Upper lobe of right lung (tissue), 1 donor: ENCODE measurements around the gene PDE6C. TPM values are rescaled to one million over a fixed set of nuclear protein-coding genes. Genes with fewer than 3 reads are reported as not detected.

Experiments used
- ATAC-seq: fragments of 200-7000 bp; cut with Tn5 transposase; one replicate; pipeline ENCODE4 v1.9.1; 2020; ENCODE audit warnings: mild to moderate bottlenecking, moderate library complexity
- DNase-seq: peaks from one replicate; pipeline ENCODE4 v3.0.0-alpha.2; 2020
- H3K27ac ChIP-seq: fragments of 200-600 bp; one replicate; pipeline ENCODE4 v1.8.0; 2022
- H3K27me3 ChIP-seq: fragments of 200-600 bp; one replicate; pipeline ENCODE4 v1.8.0; 2022; ENCODE audit warnings: mild to moderate bottlenecking
- H3K36me3 ChIP-seq: fragments of 200-600 bp; one replicate; pipeline ENCODE4 v1.8.0; 2022
- H3K4me1 ChIP-seq: fragments of 200-600 bp; one replicate; pipeline ENCODE4 v1.8.0; 2022
- H3K4me3 ChIP-seq: fragments of 200-600 bp; one replicate; pipeline ENCODE4 v1.8.0; 2022; ENCODE audit warnings: mild to moderate bottlenecking
- H3K9me3 ChIP-seq: fragments of 200-600 bp; one replicate; pipeline ENCODE4 v1.8.0; 2022
- intact Hi-C: fragments of 100-400 bp; cut with DNase I; formaldehyde crosslinking; loops from one replicate; pipeline ENCODE4 v1.11.0; 2022
- total RNA-seq: library from RNA; stranded (reverse); fragmentation: NEBNext Ultra II Directional; extraction: Animal tissue kit (Norgen Biotek cat#: 25700); gene quantifications from one replicate; pipeline ENCODE4 v1.2.1, GENCODE V29; 2021
- TF ChIP-seq, protein P1 (sequence below): fragments of 200-600 bp; IDR thresholded peaks from one replicate; pipeline ENCODE4 v1.8.0; 2022; ENCODE audit warnings: antibody characterized with exemption
- donor health status: DM: no; HTN: yes; CAD: no; lungs with severe emphysema.

PDE6C gene
- total RNA-seq, 1 donor from 2014 or later = not detected

- TF ChIP-seq, protein P1, sequence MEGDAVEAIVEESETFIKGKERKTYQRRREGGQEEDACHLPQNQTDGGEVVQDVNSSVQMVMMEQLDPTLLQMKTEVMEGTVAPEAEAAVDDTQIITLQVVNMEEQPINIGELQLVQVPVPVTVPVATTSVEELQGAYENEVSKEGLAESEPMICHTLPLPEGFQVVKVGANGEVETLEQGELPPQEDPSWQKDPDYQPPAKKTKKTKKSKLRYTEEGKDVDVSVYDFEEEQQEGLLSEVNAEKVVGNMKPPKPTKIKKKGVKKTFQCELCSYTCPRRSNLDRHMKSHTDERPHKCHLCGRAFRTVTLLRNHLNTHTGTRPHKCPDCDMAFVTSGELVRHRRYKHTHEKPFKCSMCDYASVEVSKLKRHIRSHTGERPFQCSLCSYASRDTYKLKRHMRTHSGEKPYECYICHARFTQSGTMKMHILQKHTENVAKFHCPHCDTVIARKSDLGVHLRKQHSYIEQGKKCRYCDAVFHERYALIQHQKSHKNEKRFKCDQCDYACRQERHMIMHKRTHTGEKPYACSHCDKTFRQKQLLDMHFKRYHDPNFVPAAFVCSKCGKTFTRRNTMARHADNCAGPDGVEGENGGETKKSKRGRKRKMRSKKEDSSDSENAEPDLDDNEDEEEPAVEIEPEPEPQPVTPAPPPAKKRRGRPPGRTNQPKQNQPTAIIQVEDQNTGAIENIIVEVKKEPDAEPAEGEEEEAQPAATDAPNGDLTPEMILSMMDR = no peak
- DNase-seq (no peak), ATAC-seq (no peak)
- no peaks in the 10 kb centered on the region for H3K9me3 ChIP-seq
- no peaks in the 10 kb centered on the region for H3K27me3 ChIP-seq
- H3K4me1 ChIP-seq = no peaks in the 10 kb centered on the region
- peaks cover 81% of the 10 kb centered on the region for H3K36me3 ChIP-seq
- H3K27ac ChIP-seq = no peak overlapping the region
- H3K4me3 ChIP-seq = no peak overlapping the region
- intact Hi-C loops = loop anchor here (10.0 kb wide), 1 partner anchor 117 kb away; no protein-coding TSS in a partner anchor
These were observed 59.8 kb downstream of the PDE6C start for GRCh38 chr10:93672022-93672678.

DNA sequence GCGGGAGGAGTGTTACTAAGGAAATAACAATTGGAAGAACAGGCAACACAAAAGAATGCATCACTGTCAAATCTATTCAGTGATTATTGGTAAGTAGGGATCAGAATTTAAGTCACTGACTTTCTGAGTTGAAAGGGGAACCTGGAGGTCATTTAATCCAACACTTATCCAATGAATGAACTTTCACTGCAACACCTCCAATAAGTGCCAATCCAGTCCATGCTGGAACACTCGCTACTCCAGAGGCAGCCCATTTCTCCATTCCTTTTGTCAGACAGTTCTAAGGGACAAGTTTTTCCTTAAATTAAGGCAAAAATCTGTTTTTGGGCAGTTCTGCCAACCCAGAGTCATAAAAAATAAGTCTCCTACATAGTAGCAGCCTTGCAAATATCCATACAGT lies 60.6 kb downstream of the PDE6C start:
- intact Hi-C loops = loop anchor here (10.0 kb wide), 1 partner anchor 118 kb away; no protein-coding TSS in a partner anchor
- Histone ChIP-seq H3K36me3 (peaks cover 82% of the 10 kb centered on the region), H3K27ac (no peak overlapping the region), H3K4me3 (no peak overlapping the region), H3K9me3 (no peaks in the 10 kb centered on the region), H3K27me3 (no peaks in the 10 kb centered on the region), H3K4me1 (no peaks in the 10 kb centered on the region)
- no peak for DNase-seq
- TF ChIP-seq, protein P1 = no peak
- no peak for ATAC-seq

- intact Hi-C loops = loop anchor here (10.0 kb wide), 1 partner anchor 119 kb away; no protein-coding TSS in a partner anchor
- no peak for DNase-seq
- no peaks in the 10 kb centered on the region for H3K27me3 ChIP-seq
These were observed 61.5 kb downstream of the PDE6C start for GRCh38 chr10:93673791-93674190.

DNA sequence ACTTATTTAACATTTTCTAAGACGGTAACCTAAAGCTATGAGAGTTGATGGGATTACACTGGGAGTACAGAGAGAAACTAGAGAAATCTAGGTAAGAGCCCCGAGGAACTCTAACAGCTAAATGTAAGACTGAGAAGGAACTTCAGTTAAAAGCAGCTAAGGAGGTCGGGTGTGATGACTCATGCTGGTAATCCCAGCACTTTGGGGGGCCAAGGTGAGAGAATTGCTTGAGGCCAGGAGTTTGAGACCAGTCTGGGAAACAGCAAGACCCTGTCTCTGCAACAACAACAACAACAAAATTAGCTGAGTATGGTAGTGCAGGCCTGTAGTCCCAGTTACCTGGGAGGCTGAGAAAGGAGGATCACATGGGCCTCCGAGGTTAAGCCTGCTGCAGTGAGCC lies 66.0 kb downstream of the PDE6C start:
- Histone ChIP-seq H3K9me3 (no peaks in the 10 kb centered on the region), H3K27ac (no peak overlapping the region), H3K36me3 (peaks cover 73% of the 10 kb centered on the region), H3K27me3 (no peaks in the 10 kb centered on the region), H3K4me1 (no peaks in the 10 kb centered on the region), H3K4me3 (no peak overlapping the region)
- TF ChIP-seq, protein P1 = no peak
- ATAC-seq (no peak), DNase-seq (no peak)
- intact Hi-C loops = loop anchor here (10.0 kb wide), 1 partner anchor 124 kb away; no protein-coding TSS in a partner anchor

More at GRCh38 chr10:93673791-93674190, 61.5 kb downstream of the PDE6C start:
- H3K4me1 ChIP-seq = no peaks in the 10 kb centered on the region
- peaks cover 82% of the 10 kb centered on the region for H3K36me3 ChIP-seq
- ATAC-seq = no peak
- no peaks in the 10 kb centered on the region for H3K9me3 ChIP-seq
- TF ChIP-seq, protein P1 = no peak
- H3K27ac ChIP-seq = no peak overlapping the region
- no peak overlapping the region for H3K4me3 ChIP-seq

GRCh38 chr10:93678805-93679587 lies 66.7 kb downstream of the PDE6C start:
- H3K4me1 ChIP-seq = no peaks in the 10 kb centered on the region
- ATAC-seq = no peak
- DNase-seq = no peak
- H3K27ac ChIP-seq = no peak overlapping the region
- peaks cover 67% of the 10 kb centered on the region for H3K36me3 ChIP-seq
- intact Hi-C loops = loop anchor here (10.0 kb wide), 1 partner anchor 124 kb away; no protein-coding TSS in a partner anchor
- H3K9me3 ChIP-seq = no peaks in the 10 kb centered on the region
- H3K4me3 ChIP-seq = no peak overlapping the region
- no peaks in the 10 kb centered on the region for H3K27me3 ChIP-seq
- TF ChIP-seq, protein P1 = no peak
